Breast epithelium (tissue), 4 donors: Measurements from ENCODE around the gene THRA. TPM values are rescaled to one million over a fixed set of nuclear protein-coding genes. Genes with fewer than 3 reads are reported as not detected.
A peak's percentile ranks its signal among the peaks of the same experiment; 100 is the strongest.

Experiments
- DNase-seq, 2 donors: peaks; one replicate each; pipeline ENCODE4 v3.0.0-alpha.2; 2019; ENCODE audit warnings: low spot score in 2 of 2
- H3K27ac ChIP-seq, 2 donors: fragments of 200-600 bp; sonication (generic) in 1 of 2; one replicate each; pipeline ENCODE4 v1.5.1; 2016 to 2019; ENCODE audit warnings: mild to moderate bottlenecking in 1 of 2
- H3K27me3 ChIP-seq, 2 donors: fragments of 200-600 bp; sonication (generic) in 1 of 2; one replicate each; pipeline versions ENCODE4 v1.5.1 to v1.6.0; 2017 to 2019; ENCODE audit warnings: control low read depth in 1 of 2, mild to moderate bottlenecking in 1 of 2
- H3K36me3 ChIP-seq: fragments of 200-600 bp; one replicate; pipeline ENCODE4 v1.5.1; 2019
- H3K4me1 ChIP-seq, 2 donors: fragments of 200-600 bp; sonication (generic); one replicate each; pipeline ENCODE4 v1.5.1; 2016 to 2019; ENCODE audit warnings: control low read depth in 1 of 2
- H3K4me3 ChIP-seq, 3 donors: fragments of 200-600 bp; sonication (generic); 1 replicate in 2 of 3; 2 replicates in 1 of 3; pipeline ENCODE4 v1.5.1; 2016 to 2019; ENCODE audit warnings: mild to moderate bottlenecking in 3 of 3, moderate library complexity in 2 of 3
- H3K9me3 ChIP-seq, 2 donors: fragments of 200-600 bp; sonication (generic) in 1 of 2; one replicate each; pipeline ENCODE4 v1.5.1; 2016 to 2019; ENCODE audit warnings: control low read depth in 1 of 2
- POLR2A ChIP-seq: fragments of 450-650 bp; IDR thresholded peaks from one replicate; pipeline ENCODE4 v1.6.1; 2016; ENCODE audit warnings: antibody characterized with exemption, mild to moderate bottlenecking, moderate library complexity
- POLR2AphosphoS5 ChIP-seq, 3 donors: sonication (generic); formaldehyde crosslinking; IDR thresholded peaks; one replicate each; pipeline ENCODE4 v1.6.1; 2017; ENCODE audit warnings: antibody characterized with exemption in 3 of 3
- intact Hi-C: fragments of 100-400 bp; cut with DNase I; formaldehyde crosslinking; loops from one replicate; pipeline ENCODE4 v1.15.1; 2023; ENCODE audit warnings: low total_unique reads
- total RNA-seq, 3 donors: library from RNA; depleted of rRNA; stranded (reverse); fragments of >200 nt; gene quantifications; one replicate each; pipeline ENCODE4 v1.1.0, GENCODE V29; 2016
- TF ChIP-seq, protein P1 (sequence below), 3 donors: fragments of 450-650 bp; IDR thresholded peaks; one replicate each; pipeline ENCODE4 v1.5.1; 2016 to 2017; ENCODE audit warnings: antibody characterized with exemption in 3 of 3, mild to moderate bottlenecking in 3 of 3, moderate library complexity in 3 of 3

Gene THRA
- total RNA-seq, 3 donors from 2014 or later = 41.6 to 61.0 (median 48.1) TPM

DNA sequence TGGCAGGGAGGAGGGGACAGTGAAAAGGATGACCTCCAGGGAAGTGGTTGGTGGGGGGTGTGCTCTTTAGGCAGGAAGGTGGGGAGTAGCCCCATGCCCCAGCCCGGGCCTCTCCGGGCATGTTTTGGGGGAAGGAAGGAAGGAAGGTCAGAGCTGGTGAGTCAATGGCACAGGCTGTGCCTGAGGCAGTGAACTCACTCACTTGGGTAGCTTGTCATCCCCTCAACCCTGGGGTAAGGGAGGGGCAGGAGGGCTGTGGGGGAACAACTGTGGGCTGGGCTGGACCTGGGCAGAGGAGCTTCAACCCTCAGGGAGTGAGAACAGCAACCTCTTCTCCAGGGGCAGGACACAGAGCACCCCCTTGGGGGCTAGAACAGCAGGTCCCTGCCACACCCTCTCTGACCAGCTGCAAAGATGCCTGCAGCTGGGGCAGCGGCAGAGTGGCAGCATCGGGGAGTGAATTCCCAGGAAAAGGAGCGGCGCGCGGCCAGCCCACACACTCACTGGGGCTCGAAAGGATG, 41.3 kb upstream of the THRA start:
- peak in 1 of 2 donors; percentile 72 for DNase-seq
- H3K4me1 ChIP-seq = peaks cover 29 to 54% of the 10 kb centered on the region in 2 donors
- TF ChIP-seq POLR2A (no peak), POLR2AphosphoS5 (IDR thresholded peaks at IDR 0.05) (no peak)
- TF ChIP-seq, protein P1, sequence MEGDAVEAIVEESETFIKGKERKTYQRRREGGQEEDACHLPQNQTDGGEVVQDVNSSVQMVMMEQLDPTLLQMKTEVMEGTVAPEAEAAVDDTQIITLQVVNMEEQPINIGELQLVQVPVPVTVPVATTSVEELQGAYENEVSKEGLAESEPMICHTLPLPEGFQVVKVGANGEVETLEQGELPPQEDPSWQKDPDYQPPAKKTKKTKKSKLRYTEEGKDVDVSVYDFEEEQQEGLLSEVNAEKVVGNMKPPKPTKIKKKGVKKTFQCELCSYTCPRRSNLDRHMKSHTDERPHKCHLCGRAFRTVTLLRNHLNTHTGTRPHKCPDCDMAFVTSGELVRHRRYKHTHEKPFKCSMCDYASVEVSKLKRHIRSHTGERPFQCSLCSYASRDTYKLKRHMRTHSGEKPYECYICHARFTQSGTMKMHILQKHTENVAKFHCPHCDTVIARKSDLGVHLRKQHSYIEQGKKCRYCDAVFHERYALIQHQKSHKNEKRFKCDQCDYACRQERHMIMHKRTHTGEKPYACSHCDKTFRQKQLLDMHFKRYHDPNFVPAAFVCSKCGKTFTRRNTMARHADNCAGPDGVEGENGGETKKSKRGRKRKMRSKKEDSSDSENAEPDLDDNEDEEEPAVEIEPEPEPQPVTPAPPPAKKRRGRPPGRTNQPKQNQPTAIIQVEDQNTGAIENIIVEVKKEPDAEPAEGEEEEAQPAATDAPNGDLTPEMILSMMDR (IDR thresholded peaks at IDR 0.05) = no peak
- H3K27ac ChIP-seq = peak overlapping the region; percentile 41 to 64
- H3K27me3 ChIP-seq = no peaks in the 10 kb centered on the region
- intact Hi-C loops = no loop called here
- H3K9me3 ChIP-seq = no peaks in the 10 kb centered on the region
- H3K36me3 ChIP-seq = no peaks in the 10 kb centered on the region
- H3K4me3 ChIP-seq = no peak overlapping the region

DNA sequence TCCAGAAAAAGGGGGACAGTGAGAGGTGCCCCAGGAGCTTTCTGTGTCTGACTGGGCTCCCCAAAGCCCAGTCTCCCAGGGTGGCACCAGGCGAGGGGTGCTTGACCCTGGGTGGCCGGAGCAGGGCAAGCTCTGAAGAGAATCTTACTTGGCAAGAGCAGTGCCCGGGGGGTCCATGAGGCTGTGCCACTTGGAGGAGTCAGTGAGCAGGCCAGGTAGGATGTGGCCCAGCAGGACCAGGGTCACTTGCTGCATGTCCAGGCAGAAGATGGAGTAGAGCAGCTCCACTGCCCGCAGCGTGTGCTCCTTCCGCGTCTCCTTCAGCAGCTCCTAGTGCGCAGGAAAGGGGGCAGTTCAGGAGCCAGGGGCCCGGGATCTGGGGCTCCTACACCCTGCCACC, 40.3 kb upstream of the THRA start:
- Histone ChIP-seq H3K4me3 (no peak overlapping the region), H3K4me1 (peaks cover 31 to 64% of the 10 kb centered on the region in 2 donors), H3K27me3 (no peaks in the 10 kb centered on the region), H3K9me3 (no peaks in the 10 kb centered on the region), H3K36me3 (no peaks in the 10 kb centered on the region), H3K27ac (peak overlapping the region; percentile 41 to 64)
- TF ChIP-seq, protein P1 (IDR thresholded peaks at IDR 0.05) = no peak
- no peak for TF ChIP-seq POLR2AphosphoS5 (IDR thresholded peaks at IDR 0.05)
- TF ChIP-seq POLR2A = no peak
- intact Hi-C loops = no loop called here
- DNase-seq = no peak

DNA sequence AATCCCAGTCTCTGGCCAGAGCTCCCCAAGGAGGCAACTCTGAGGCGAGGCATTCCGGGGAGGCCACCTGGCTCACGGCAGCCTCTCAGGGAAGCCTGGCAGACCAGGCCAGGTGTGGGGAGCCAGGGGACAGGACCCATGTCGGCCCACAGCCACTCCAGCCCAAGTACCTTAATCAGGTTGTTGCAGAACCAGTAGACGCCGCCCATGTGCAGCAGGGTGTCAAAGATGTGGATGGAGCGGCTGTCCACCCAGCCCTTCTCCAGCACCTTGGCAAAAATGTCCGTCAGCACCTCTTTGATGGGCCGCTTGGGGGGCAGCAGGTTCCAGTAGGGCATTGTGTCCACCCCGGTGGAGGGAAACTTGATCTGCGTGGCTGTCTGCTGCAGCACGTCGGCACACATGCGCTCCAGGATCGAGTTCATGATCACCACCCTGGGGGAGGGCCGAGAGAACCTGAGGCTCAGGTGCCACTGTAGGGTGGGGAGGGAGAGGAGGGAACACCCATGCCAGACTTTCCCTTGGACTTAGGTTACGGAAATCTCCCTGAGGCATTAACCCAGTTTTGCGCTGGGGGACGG, 39.7 kb upstream of the THRA start:
- no peaks in the 10 kb centered on the region for H3K9me3 ChIP-seq
- no peaks in the 10 kb centered on the region for H3K36me3 ChIP-seq
- H3K27ac ChIP-seq = peak overlapping the region; percentile 40 to 41

DNA sequence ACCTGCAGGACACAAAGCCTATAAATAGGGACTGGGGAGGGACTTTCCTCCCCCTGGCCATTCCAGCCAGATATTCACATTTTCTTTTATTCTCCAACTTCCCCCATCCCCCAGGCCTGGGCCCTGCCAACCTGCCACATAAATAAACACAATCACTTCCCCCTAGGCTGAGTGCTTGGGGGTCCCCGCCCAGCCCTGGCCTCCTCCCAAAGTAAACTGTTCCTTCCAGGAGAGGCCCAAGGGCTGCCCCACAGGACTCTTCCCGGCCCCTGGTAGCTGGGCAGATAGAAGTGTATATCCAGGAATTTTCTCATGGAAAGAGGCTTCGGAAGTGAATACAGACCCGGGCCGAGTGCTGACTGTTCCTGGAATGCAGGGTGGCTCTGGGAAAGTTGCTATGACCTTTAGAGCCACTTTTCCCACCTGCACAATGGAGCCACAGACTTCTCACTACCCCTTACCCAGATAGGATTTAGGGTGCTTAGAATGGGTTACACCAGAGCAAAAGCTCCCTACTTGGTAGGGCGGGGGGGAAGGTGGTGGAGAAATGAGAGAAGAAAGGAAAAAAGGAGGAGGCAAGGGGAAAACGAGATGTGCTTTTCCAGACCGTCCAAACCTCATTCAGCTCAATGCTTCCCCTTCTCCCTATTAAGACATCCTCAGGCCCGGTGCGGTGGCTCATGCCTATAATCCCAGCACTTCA, 39.0 kb upstream of the THRA start:
- Histone ChIP-seq H3K27me3 (no peaks in the 10 kb centered on the region), H3K36me3 (no peaks in the 10 kb centered on the region), H3K4me1 (peaks cover 19 to 54% of the 10 kb centered on the region in 2 donors), H3K27ac (peak overlapping the region; percentile 33 to 40), H3K9me3 (no peaks in the 10 kb centered on the region), H3K4me3 (no peak overlapping the region)
- intact Hi-C loops = no loop called here
- peak in 1 of 3 donors; percentile 61 for TF ChIP-seq POLR2AphosphoS5 (IDR thresholded peaks at IDR 0.05)
- no peak for TF ChIP-seq POLR2A
- no peak for DNase-seq

More for the DNA sequence above, 39.7 kb upstream of the THRA start:
- no peaks in the 10 kb centered on the region for H3K27me3 ChIP-seq
- TF ChIP-seq, protein P1 (IDR thresholded peaks at IDR 0.05) = no peak
- no peak for TF ChIP-seq POLR2AphosphoS5 (IDR thresholded peaks at IDR 0.05)
- H3K4me3 ChIP-seq = no peak overlapping the region
- intact Hi-C loops = no loop called here
- no peak for DNase-seq
- H3K4me1 ChIP-seq = peaks cover 26 to 61% of the 10 kb centered on the region in 2 donors

DNA sequence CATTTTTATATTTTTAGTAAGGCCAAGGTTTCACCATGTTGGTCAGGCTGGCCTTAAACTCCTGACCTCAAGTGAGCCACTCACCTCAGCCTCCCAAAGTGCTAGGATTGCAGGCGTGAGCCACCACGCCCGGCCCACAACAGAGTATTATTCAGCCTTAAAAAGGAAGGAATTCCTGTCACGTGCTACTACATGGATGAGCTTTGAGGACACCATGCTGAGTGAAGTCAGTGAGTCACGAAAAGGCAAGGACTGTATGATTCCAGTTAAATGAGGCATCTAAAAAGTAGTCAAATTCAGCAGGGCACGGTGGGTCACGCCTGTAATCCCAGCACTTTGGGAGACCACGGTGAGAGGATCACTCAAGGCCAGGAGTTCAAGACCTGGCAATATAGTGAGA, 37.9 kb upstream of the THRA start:
- no peaks in the 10 kb centered on the region for H3K36me3 ChIP-seq
- H3K4me3 ChIP-seq = no peak overlapping the region
- peak overlapping the region; percentile 81 to 92 for H3K27ac ChIP-seq
- DNase-seq = no peak
- H3K27me3 ChIP-seq = no peaks in the 10 kb centered on the region
- H3K4me1 ChIP-seq = peaks cover 11 to 47% of the 10 kb centered on the region in 2 donors
- intact Hi-C loops = no loop called here
- TF ChIP-seq, protein P1 (IDR thresholded peaks at IDR 0.05) = no peak
- TF ChIP-seq POLR2A (no peak), POLR2AphosphoS5 (IDR thresholded peaks at IDR 0.05) (no peak)
- no peaks in the 10 kb centered on the region for H3K9me3 ChIP-seq
